ENCODE results near the gene SFT2D1.
A peak's percentile ranks its signal among the peaks of the same experiment; 100 is the strongest.

Gene SFT2D1

GRCh38 chr6:166335378-166336302 lies 6.7 kb downstream of the SFT2D1 start:
- peaks cover 43% of the 10 kb centered on the region for H3K36me3 Mint-ChIP-seq (ENCODE audit: low read depth)
- no peak for DNase-seq (ENCODE audit: low spot score)
- H3K27me3 Mint-ChIP-seq (ENCODE audit: low read depth): no peaks in the 10 kb centered on the region
- H3K9me3 Mint-ChIP-seq: no peaks in the 10 kb centered on the region
- no peak overlapping the region for H3K4me3 Mint-ChIP-seq
- H3K27ac Mint-ChIP-seq: no peak overlapping the region
- peaks cover 42% of the 10 kb centered on the region for H3K4me1 Mint-ChIP-seq (ENCODE audit: low read depth)

GRCh38 chr6:166334878-166335277 lies 7.5 kb downstream of the SFT2D1 start:
- H3K27me3 Mint-ChIP-seq (ENCODE audit: low read depth): no peaks in the 10 kb centered on the region
- no peaks in the 10 kb centered on the region for H3K9me3 Mint-ChIP-seq
- H3K36me3 Mint-ChIP-seq (ENCODE audit: low read depth): peaks cover 43% of the 10 kb centered on the region
- H3K4me1 Mint-ChIP-seq (ENCODE audit: low read depth): peaks cover 42% of the 10 kb centered on the region
- H3K4me3 Mint-ChIP-seq: peak overlapping the region; percentile 19
- no peak for DNase-seq (ENCODE audit: low spot score)
- H3K27ac Mint-ChIP-seq: no peak overlapping the region

- H3K4me3 Mint-ChIP-seq: peak overlapping the region; percentile 76
- peak overlapping the region; percentile 70 for H3K27ac Mint-ChIP-seq
- no peaks in the 10 kb centered on the region for H3K9me3 Mint-ChIP-seq
- no peaks in the 10 kb centered on the region for H3K27me3 Mint-ChIP-seq (ENCODE audit: low read depth)
- H3K4me1 Mint-ChIP-seq (ENCODE audit: low read depth): peaks cover 46% of the 10 kb centered on the region
- peaks cover 51% of the 10 kb centered on the region for H3K36me3 Mint-ChIP-seq (ENCODE audit: low read depth)
- DNase-seq (ENCODE audit: low spot score): peak; percentile 44
Observed at GRCh38 chr6:166333172-166333995, 9.0 kb downstream of the SFT2D1 start.

GRCh38 chr6:166331503-166332415 lies 10.6 kb downstream of the SFT2D1 start:
- peaks cover 49% of the 10 kb centered on the region for H3K36me3 Mint-ChIP-seq (ENCODE audit: low read depth)
- H3K4me3 Mint-ChIP-seq: no peak overlapping the region
- H3K9me3 Mint-ChIP-seq: no peaks in the 10 kb centered on the region
- no peak for DNase-seq (ENCODE audit: low spot score)
- H3K4me1 Mint-ChIP-seq (ENCODE audit: low read depth): peaks cover 40% of the 10 kb centered on the region
- no peak overlapping the region for H3K27ac Mint-ChIP-seq
- H3K27me3 Mint-ChIP-seq (ENCODE audit: low read depth): no peaks in the 10 kb centered on the region

- no peak for DNase-seq (ENCODE audit: low spot score)
- no peak overlapping the region for H3K27ac Mint-ChIP-seq
- H3K4me3 Mint-ChIP-seq: no peak overlapping the region
- peaks cover 53% of the 10 kb centered on the region for H3K36me3 Mint-ChIP-seq (ENCODE audit: low read depth)
- H3K27me3 Mint-ChIP-seq (ENCODE audit: low read depth): no peaks in the 10 kb centered on the region
- no peaks in the 10 kb centered on the region for H3K9me3 Mint-ChIP-seq
- peaks cover 40% of the 10 kb centered on the region for H3K4me1 Mint-ChIP-seq (ENCODE audit: low read depth)
Observed at GRCh38 chr6:166330612-166331011, 11.7 kb downstream of the SFT2D1 start.

GRCh38 chr6:166325383-166326042 lies 16.8 kb downstream of the SFT2D1 start:
- Mint-ChIP-seq H3K27me3 (ENCODE audit: low read depth) (no peaks in the 10 kb centered on the region), H3K36me3 (ENCODE audit: low read depth) (peaks cover 43% of the 10 kb centered on the region), H3K4me3 (no peak overlapping the region), H3K27ac (no peak overlapping the region), H3K4me1 (ENCODE audit: low read depth) (peaks cover 5% of the 10 kb centered on the region), H3K9me3 (no peaks in the 10 kb centered on the region)
- DNase-seq (ENCODE audit: low spot score): peak; percentile 2

- Mint-ChIP-seq H3K4me3 (no peak overlapping the region), H3K36me3 (ENCODE audit: low read depth) (peaks cover 35% of the 10 kb centered on the region), H3K9me3 (no peaks in the 10 kb centered on the region), H3K4me1 (ENCODE audit: low read depth) (peaks cover 1% of the 10 kb centered on the region), H3K27me3 (ENCODE audit: low read depth) (no peaks in the 10 kb centered on the region), H3K27ac (no peak overlapping the region)
- DNase-seq (ENCODE audit: low spot score): no peak
Observed at GRCh38 chr6:166323395-166323794, 18.9 kb downstream of the SFT2D1 start.

GRCh38 chr6:166318649-166319600 lies 23.4 kb downstream of the SFT2D1 start:
- no peak overlapping the region for H3K27ac Mint-ChIP-seq
- DNase-seq (ENCODE audit: low spot score): no peak
- peaks cover 9% of the 10 kb centered on the region for H3K36me3 Mint-ChIP-seq (ENCODE audit: low read depth)

GRCh38 chr6:166318227-166318626 lies 24.1 kb downstream of the SFT2D1 start:
- no peak overlapping the region for H3K27ac Mint-ChIP-seq
- peaks cover 8% of the 10 kb centered on the region for H3K36me3 Mint-ChIP-seq (ENCODE audit: low read depth)
- H3K27me3 Mint-ChIP-seq (ENCODE audit: low read depth): no peaks in the 10 kb centered on the region
- no peaks in the 10 kb centered on the region for H3K4me1 Mint-ChIP-seq (ENCODE audit: low read depth)
- H3K4me3 Mint-ChIP-seq: no peak overlapping the region
- H3K9me3 Mint-ChIP-seq: no peaks in the 10 kb centered on the region
- no peak for DNase-seq (ENCODE audit: low spot score)

More at GRCh38 chr6:166318649-166319600, 23.4 kb downstream of the SFT2D1 start:
- no peaks in the 10 kb centered on the region for H3K27me3 Mint-ChIP-seq (ENCODE audit: low read depth)
- no peaks in the 10 kb centered on the region for H3K4me1 Mint-ChIP-seq (ENCODE audit: low read depth)
- no peak overlapping the region for H3K4me3 Mint-ChIP-seq
- H3K9me3 Mint-ChIP-seq: no peaks in the 10 kb centered on the region

GRCh38 chr6:166317261-166318212 lies 24.8 kb downstream of the SFT2D1 start:
- H3K4me3 Mint-ChIP-seq: no peak overlapping the region
- no peaks in the 10 kb centered on the region for H3K27me3 Mint-ChIP-seq (ENCODE audit: low read depth)
- H3K4me1 Mint-ChIP-seq (ENCODE audit: low read depth): no peaks in the 10 kb centered on the region
- no peaks in the 10 kb centered on the region for H3K9me3 Mint-ChIP-seq
- H3K27ac Mint-ChIP-seq: peak overlapping the region; percentile 16
- no peak for DNase-seq (ENCODE audit: low spot score)
- peaks cover 5% of the 10 kb centered on the region for H3K36me3 Mint-ChIP-seq (ENCODE audit: low read depth)

GRCh38 chr6:166315436-166315835 lies 26.9 kb downstream of the SFT2D1 start:
- no peak for DNase-seq (ENCODE audit: low spot score)
- H3K9me3 Mint-ChIP-seq: no peaks in the 10 kb centered on the region
- H3K4me3 Mint-ChIP-seq: no peak overlapping the region
- no peak overlapping the region for H3K27ac Mint-ChIP-seq
- H3K4me1 Mint-ChIP-seq (ENCODE audit: low read depth): no peaks in the 10 kb centered on the region
- no peaks in the 10 kb centered on the region for H3K36me3 Mint-ChIP-seq (ENCODE audit: low read depth)
- H3K27me3 Mint-ChIP-seq (ENCODE audit: low read depth): peaks cover 5% of the 10 kb centered on the region
